B cell (primary cell): ENCODE results near the gene TMED1. TPM values are rescaled to one million over a fixed set of nuclear protein-coding genes. Genes with fewer than 3 reads are reported as not detected.
A peak's percentile ranks its signal among the peaks of the same experiment; 100 is the strongest.
"Not testable (repeated sequence)": the region's sequence is repeated elsewhere in the genome, so short reads cannot be mapped to it uniquely, and the experiment has no call there.

Experiments
- ATAC-seq: fragments of 200-7000 bp; cut with Tn5 transposase; one replicate; pipeline ENCODE4 v1.10.0; 2021; ENCODE audit warnings: low read depth, mild to moderate bottlenecking, moderate number of reproducible peaks, moderate library complexity
- CTCF ChIA-PET: fragments of 350-600 bp; sonication (Branson Sonifier 250); formaldehyde crosslinking; loops from one replicate; lab custom pipeline; 2021; ENCODE audit warnings: antibody characterized with exemption, inconsistent platforms; lab: Charles Lee
- POLR2A ChIA-PET: fragments of 350-600 bp; sonication (Branson Sonifier 250); formaldehyde crosslinking; loops from one replicate; lab custom pipeline; 2021; ENCODE audit warnings: antibody characterized with exemption; lab: Charles Lee
- DNase-seq: peaks from one replicate; pipeline ENCODE4 v3.0.0; 2013
- H2AFZ ChIP-seq: 2 replicates; pipeline ENCODE4 v1.6.1; 2012; ENCODE audit warnings: mild to moderate bottlenecking, low read depth, low read length; ENCODE audit not compliant: insufficient read depth, poor library complexity, severe bottlenecking
- H3K27ac ChIP-seq, 2 donors: 1 replicate in 1 of 2; 2 replicates in 1 of 2; pipeline ENCODE4 v1.5.1; 2012 to 2013; ENCODE audit warnings: low read length in 2 of 2, mild to moderate bottlenecking in 2 of 2, moderate library complexity in 1 of 2
- H3K27me3 ChIP-seq, 4 experiments: fragments of 200-600 bp in 1 of 4; sonication (generic) in 1 of 4; replicated peaks in 1 of 4; 1 replicate in 2 of 4; 2 replicates in 2 of 4; pipeline versions ENCODE4 v1.6.1 to v1.7.0; 2013 to 2016; ENCODE audit warnings: low read length in 3 of 4, mild to moderate bottlenecking in 2 of 4, mixed read lengths in 1 of 4, moderate library complexity in 1 of 4; ENCODE audit not compliant: insufficient read depth in 4 of 4, control insufficient read depth in 3 of 4; ENCODE audit errors: control extremely low read depth in 1 of 4
- H3K36me3 ChIP-seq, 2 experiments: replicated peaks in 1 of 2; 1 replicate in 1 of 2; 2 replicates in 1 of 2; pipeline versions ENCODE4 v1.6.1 to v1.7.1; 2013; ENCODE audit warnings: low read length in 1 of 2; ENCODE audit not compliant: insufficient read depth in 2 of 2, control insufficient read depth in 1 of 2; ENCODE audit errors: control extremely low read depth in 1 of 2, extremely low read depth in 1 of 2
- H3K4me1 ChIP-seq, 2 donors: fragments of 200-600 bp in 1 of 2; sonication (generic) in 1 of 2; 1 replicate in 1 of 2; 2 replicates in 1 of 2; pipeline versions ENCODE4 v1.5.1 to v1.6.1; 2013 to 2017; ENCODE audit warnings: low read length in 2 of 2; ENCODE audit not compliant: control insufficient read depth in 2 of 2, insufficient read depth in 2 of 2
- H3K4me2 ChIP-seq: replicated peaks from 2 replicates; pipeline ENCODE3; 2012; ENCODE audit warnings: mild to moderate bottlenecking, low read depth, low read length; ENCODE audit not compliant: poor library complexity, severe bottlenecking
- H3K4me3 ChIP-seq, 5 experiments: fragments of 200-600 bp in 1 of 5; sonication (generic) in 1 of 5; 1 replicate in 3 of 5; 2 replicates in 2 of 5; pipeline versions ENCODE4 v1.5.1 to v1.7.0; 2011 to 2016; ENCODE audit warnings: low read length in 4 of 5, mild to moderate bottlenecking in 4 of 5, low read depth in 2 of 5, control low read depth in 1 of 5, moderate library complexity in 1 of 5; ENCODE audit not compliant: insufficient read depth in 1 of 5; ENCODE audit errors: control extremely low read depth in 1 of 5, extremely low read depth in 1 of 5
- H3K79me2 ChIP-seq: fragments of 200-600 bp; sonication (generic); one replicate; pipeline ENCODE4 v1.6.0; 2016; ENCODE audit warnings: low read length; ENCODE audit not compliant: control insufficient read depth, insufficient read depth
- H3K9ac ChIP-seq: fragments of 200-600 bp; sonication (generic); 2 replicates; pipeline ENCODE4 v1.6.1; 2017; ENCODE audit warnings: mild to moderate bottlenecking, low read length, moderate library complexity
- H3K9me3 ChIP-seq, 3 donors: one replicate each; pipeline versions ENCODE4 v1.6.1 to v1.7.1; 2013; ENCODE audit warnings: low read length in 2 of 3; ENCODE audit not compliant: control insufficient read depth in 2 of 3, insufficient read depth in 1 of 3; ENCODE audit errors: control extremely low read depth in 1 of 3
- H4K20me1 ChIP-seq: 2 replicates; pipeline ENCODE4 v1.6.0; 2012; ENCODE audit warnings: mild to moderate bottlenecking, low read length; ENCODE audit not compliant: insufficient read depth, control insufficient read depth, poor library complexity, severe bottlenecking
- H3K27ac Mint-ChIP-seq: one replicate; pipeline ENCODE4 v1.8.0; 2021; ENCODE audit warnings: mixed read lengths
- H3K27me3 Mint-ChIP-seq: one replicate; pipeline ENCODE4 v1.8.0; 2021; ENCODE audit warnings: mixed read lengths
- H3K4me1 Mint-ChIP-seq: one replicate; pipeline ENCODE4 v1.8.0; 2021; ENCODE audit warnings: mixed read lengths
- H3K4me3 Mint-ChIP-seq: one replicate; pipeline ENCODE4 v1.8.0; 2021; ENCODE audit warnings: mixed read lengths
- H3K9me3 Mint-ChIP-seq: one replicate; pipeline ENCODE4 v1.8.0; 2022; ENCODE audit warnings: mixed read lengths; ENCODE audit not compliant: insufficient read depth
- EZH2 ChIP-seq: IDR thresholded peaks from 2 replicates; pipeline ENCODE4 v1.6.1; 2012; ENCODE audit warnings: borderline replicate concordance, low read depth, mild to moderate bottlenecking, moderate library complexity, low read length; ENCODE audit not compliant: insufficient read depth, poor library complexity, severe bottlenecking
- WGBS: methylation state at CpG from one replicate; pipeline ENCODE4 v1.1.5; 2013; ENCODE audit warnings: missing lambda C conversion rate; ENCODE audit not compliant: insufficient coverage; 5-methylcytosine and 5-hydroxymethylcytosine counted together
- intact Hi-C: fragments of 100-400 bp; cut with micrococcal nuclease; formaldehyde crosslinking; loops from one replicate; pipeline ENCODE4 v1.10.0; 2022
- polyA plus RNA-seq: library from polyadenylated mRNA; depleted of rRNA; stranded (reverse); fragments of >200 nt; gene quantifications from 2 replicates; pipeline ENCODE4 v1.2.3, GENCODE V29; 2012
- total RNA-seq, 2 donors: library from RNA; stranded (reverse); fragments of 120-200 nt in 1 of 2; gene quantifications; 1 replicate in 1 of 2; 2 replicates in 1 of 2; pipeline versions ENCODE4 v1.2.3 to v1.2.4, GENCODE V29; 2013 to 2022
- TF ChIP-seq, protein P1 (sequence below): fragments of 200-600 bp; IDR thresholded peaks from one replicate; pipeline ENCODE4 v1.8.0; 2022; ENCODE audit warnings: antibody characterized with exemption, mild to moderate bottlenecking

The TMED1 gene
- total and polyA plus RNA-seq, 2 donors (not counting 1 experiment from before 2014, with no cell fraction given) = 10.8 to 14.7 TPM

DNA sequence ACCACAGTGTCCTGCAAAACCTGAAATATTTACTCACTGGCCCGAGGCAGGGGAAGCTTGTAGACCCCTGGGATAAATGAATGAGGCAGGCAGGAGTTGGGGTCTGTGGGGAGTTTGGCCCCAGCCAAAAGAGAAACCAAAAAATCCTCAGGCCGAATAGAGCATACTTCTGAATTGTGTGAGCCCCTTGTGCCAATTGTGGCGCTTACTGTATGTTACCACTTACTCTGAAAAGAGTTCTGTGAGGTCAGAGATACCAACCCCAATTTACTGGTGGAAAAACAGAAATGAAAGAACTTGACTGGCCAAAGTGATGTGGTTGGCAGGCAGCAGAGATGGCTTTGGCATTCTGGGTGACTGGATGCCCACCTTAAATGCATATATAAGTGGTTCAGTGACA is 42.2 kb upstream of the TMED1 start:
- ATAC-seq = peak; percentile 25
- ChIA-PET CTCF (interaction anchor here (0.9 to 1.2 kb wide), 2 partner anchors 13 to 248 kb away, joined by 3 to 4 read pairs; no protein-coding TSS in a partner anchor), POLR2A (interaction anchor here (0.6 to 1.4 kb wide), 2 partner anchors 8 to 76 kb away, joined by 4 to 11 read pairs; no protein-coding TSS in a partner anchor)
- Histone ChIP-seq H3K27me3 (no peaks in the 10 kb centered on the region), H3K27ac (peak overlapping the region; percentile 18 to 28), H2AFZ (no peak overlapping the region), H3K9me3 (peaks cover 0 to 5% (median 0%) of the 10 kb centered on the region in 3 donors), H3K4me2 (peak overlapping the region; percentile 60), H3K4me1 (peaks cover 9 to 30% of the 10 kb centered on the region in 2 donors), H3K79me2 (peaks cover 97% of the 10 kb centered on the region), H3K9ac (no peak overlapping the region), H3K4me3 (no peak overlapping the region), H3K36me3 (peaks cover 0 to 1% of the 10 kb centered on the region in 2 experiments), H4K20me1 (peaks cover 60% of the 10 kb centered on the region)
- DNase-seq = no peak
- Mint-ChIP-seq H3K4me1 (peaks cover 33% of the 10 kb centered on the region), H3K9me3 (no peaks in the 10 kb centered on the region), H3K27me3 (no peaks in the 10 kb centered on the region), H3K4me3 (peak overlapping the region; percentile 81), H3K27ac (peak overlapping the region; percentile 55)
- intact Hi-C loops = loop anchor here (10.0 kb wide), 1 partner anchor 277 kb away; the partner anchor contains the start of gene SPC24
- TF ChIP-seq EZH2 = no peak
- TF ChIP-seq, protein P1, sequence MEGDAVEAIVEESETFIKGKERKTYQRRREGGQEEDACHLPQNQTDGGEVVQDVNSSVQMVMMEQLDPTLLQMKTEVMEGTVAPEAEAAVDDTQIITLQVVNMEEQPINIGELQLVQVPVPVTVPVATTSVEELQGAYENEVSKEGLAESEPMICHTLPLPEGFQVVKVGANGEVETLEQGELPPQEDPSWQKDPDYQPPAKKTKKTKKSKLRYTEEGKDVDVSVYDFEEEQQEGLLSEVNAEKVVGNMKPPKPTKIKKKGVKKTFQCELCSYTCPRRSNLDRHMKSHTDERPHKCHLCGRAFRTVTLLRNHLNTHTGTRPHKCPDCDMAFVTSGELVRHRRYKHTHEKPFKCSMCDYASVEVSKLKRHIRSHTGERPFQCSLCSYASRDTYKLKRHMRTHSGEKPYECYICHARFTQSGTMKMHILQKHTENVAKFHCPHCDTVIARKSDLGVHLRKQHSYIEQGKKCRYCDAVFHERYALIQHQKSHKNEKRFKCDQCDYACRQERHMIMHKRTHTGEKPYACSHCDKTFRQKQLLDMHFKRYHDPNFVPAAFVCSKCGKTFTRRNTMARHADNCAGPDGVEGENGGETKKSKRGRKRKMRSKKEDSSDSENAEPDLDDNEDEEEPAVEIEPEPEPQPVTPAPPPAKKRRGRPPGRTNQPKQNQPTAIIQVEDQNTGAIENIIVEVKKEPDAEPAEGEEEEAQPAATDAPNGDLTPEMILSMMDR = no peak
- 40% methylated on average over 1 of the region's 3 CpGs for WGBS

DNA sequence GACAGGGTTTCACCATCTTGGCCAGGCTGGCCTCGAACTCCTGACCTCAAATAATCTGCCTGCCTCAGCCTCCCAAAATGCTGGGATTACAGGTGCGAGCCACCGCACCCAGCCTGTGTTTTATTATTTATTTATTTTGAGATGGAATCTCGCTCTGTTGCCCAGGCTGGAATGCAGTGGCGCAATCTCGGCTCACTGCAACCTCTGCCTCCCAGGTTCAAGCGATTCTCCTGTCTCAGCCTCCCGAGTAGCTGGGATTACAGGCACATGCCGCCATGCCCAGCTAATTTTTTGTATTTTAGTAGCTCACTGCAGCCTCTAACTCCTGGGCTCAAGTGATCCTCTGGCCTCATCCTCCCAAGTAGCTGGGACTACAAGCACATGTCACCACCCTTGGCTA is 41.6 kb upstream of the TMED1 start:
- not testable (repeated sequence) for H3K9me3 Mint-ChIP-seq, H3K9ac ChIP-seq, H3K9me3 ChIP-seq, H2AFZ ChIP-seq, H3K36me3 ChIP-seq, H3K27me3 ChIP-seq, H3K4me2 ChIP-seq, H3K4me3 ChIP-seq, ATAC-seq, H3K27me3 Mint-ChIP-seq, DNase-seq
- intact Hi-C loops = loop anchor here (10.0 kb wide), 1 partner anchor 277 kb away; the partner anchor contains the start of gene SPC24
- H3K79me2 ChIP-seq = peaks cover 97% of the 10 kb centered on the region
- CTCF ChIA-PET = interaction anchor here (0.6 to 1.2 kb wide), 3 partner anchors 13 to 248 kb away, joined by 3 to 4 read pairs (median 4); no protein-coding TSS in a partner anchor
- Mint-ChIP-seq H3K4me3 (peak overlapping the region; percentile 81), H3K4me1 (peaks cover 39% of the 10 kb centered on the region), H3K27ac (peak overlapping the region; percentile 55)
- peaks cover 15 to 36% of the 10 kb centered on the region in 2 donors for H3K4me1 ChIP-seq
- peak overlapping the region in 1 of 2 donors; percentile 28 for H3K27ac ChIP-seq
- peaks cover 53% of the 10 kb centered on the region for H4K20me1 ChIP-seq
- POLR2A ChIA-PET = interaction anchor here (0.6 kb wide), 1 partner anchor 77 kb away, joined by 4 read pairs; no protein-coding TSS in a partner anchor
- WGBS = 92% methylated on average over 6 of the region's 9 CpGs
